HepG2 (cell line): ENCODE measurements around the gene SCAMP3. TPM values are rescaled to one million over a fixed set of nuclear protein-coding genes. Genes with fewer than 3 reads are reported as not detected.

ENCODE experiments used
- ARNT2 ChIP-seq: sonication (generic); formaldehyde crosslinking; IDR thresholded peaks from 2 replicates; pipeline ENCODE4 v1.8.0; 2022; ENCODE audit warnings: mild to moderate bottlenecking, low read depth, missing genetic modification reagents, moderate library complexity
- ARNTL ChIP-seq: sonication (generic); formaldehyde crosslinking; IDR thresholded peaks from 2 replicates; pipeline ENCODE4 v1.4.0; 2020; ENCODE audit warnings: mild to moderate bottlenecking, missing genetic modification reagents
- DR1 ChIP-seq: sonication (generic); formaldehyde crosslinking; IDR thresholded peaks from 2 replicates; pipeline ENCODE4 v1.8.0; 2021; ENCODE audit warnings: mild to moderate bottlenecking, missing genetic modification reagents, inconsistent platforms
- HOXA7 ChIP-seq: sonication (generic); formaldehyde crosslinking; IDR thresholded peaks from 2 replicates; pipeline ENCODE4 v1.8.1; 2022; ENCODE audit warnings: mild to moderate bottlenecking, missing genetic modification reagents, moderate library complexity
- KAT7 ChIP-seq: IDR thresholded peaks from 2 replicates; pipeline ENCODE4 v1.6.1; 2018; ENCODE audit warnings: borderline replicate concordance, missing compliant biosample characterization
- NFYB ChIP-seq: sonication (generic); formaldehyde crosslinking; IDR thresholded peaks from 2 replicates; pipeline ENCODE4 v1.4.0; 2020; ENCODE audit warnings: missing genetic modification reagents
- PAWR ChIP-seq: sonication (generic); formaldehyde crosslinking; IDR thresholded peaks from 2 replicates; pipeline ENCODE4 v1.4.0; 2020; ENCODE audit warnings: missing genetic modification reagents, mild to moderate bottlenecking, borderline replicate concordance
- SALL2 ChIP-seq: sonication (generic); formaldehyde crosslinking; IDR thresholded peaks from 2 replicates; pipeline ENCODE4 v1.8.1; 2023; ENCODE audit warnings: mild to moderate bottlenecking, missing genetic modification reagents, inconsistent platforms
- TAF1 ChIP-seq: sonication (generic); formaldehyde crosslinking; IDR thresholded peaks from 2 replicates; pipeline ENCODE4 v1.4.0; 2020; ENCODE audit warnings: missing genetic modification reagents
- YEATS4 ChIP-seq: sonication (generic); formaldehyde crosslinking; IDR thresholded peaks from 2 replicates; pipeline ENCODE4 v1.4.0; 2020; ENCODE audit warnings: missing genetic modification reagents, borderline replicate concordance
- ZFY ChIP-seq: sonication (generic); formaldehyde crosslinking; IDR thresholded peaks from 2 replicates; pipeline ENCODE4 v1.4.0; 2020; ENCODE audit warnings: missing genetic modification reagents
- ZNF775 ChIP-seq: sonication (generic); formaldehyde crosslinking; IDR thresholded peaks from 2 replicates; pipeline ENCODE4 v1.4.0; 2020; ENCODE audit warnings: missing genetic modification reagents, mild to moderate bottlenecking, moderate library complexity, borderline replicate concordance
- polyA plus RNA-seq, 8 experiments: library from polyadenylated mRNA; depleted of rRNA in 3 of 8; stranded (reverse) in 7 of 8; unstranded in 1 of 8; fragments of >200 nt; fragmentation: Illumina TruSeq in 4 of 8; extraction: Trizol in 4 of 8; gene quantifications; 2 replicates each; pipeline versions ENCODE4 v1.2.1 to v1.2.3, GENCODE V29; 2011 to 2016; ENCODE audit warnings: low read depth in 4 of 8, missing spikeins in 1 of 8, mixed read lengths in 1 of 8; ENCODE audit not compliant: insufficient read depth in 1 of 8
- total RNA-seq, 5 experiments: library from RNA; depleted of rRNA; stranded (reverse); fragments of >200 nt; fragmentation: Illumina TruSeq; extraction: Trizol; gene quantifications; 2 replicates each; pipeline ENCODE4 v1.2.3, GENCODE V29; 2016; ENCODE audit warnings: low read depth in 1 of 5
- TF ChIP-seq, protein P1 (sequence below): sonication (generic); formaldehyde crosslinking; IDR thresholded peaks from 2 replicates; pipeline ENCODE4 v1.9.0; 2021; ENCODE audit warnings: mild to moderate bottlenecking, missing genetic modification reagents
- TF ChIP-seq, protein P2 (sequence below): IDR thresholded peaks from 2 replicates; pipeline ENCODE4 v1.6.1; 2016; ENCODE audit warnings: low read depth, borderline replicate concordance
- TF ChIP-seq, protein P3 (sequence below): IDR thresholded peaks from 2 replicates; pipeline ENCODE4 v1.6.1; 2016; ENCODE audit warnings: low read depth
- TF ChIP-seq, protein P4 (sequence below): sonication (generic); formaldehyde crosslinking; IDR thresholded peaks from 2 replicates; pipeline ENCODE4 v1.5.1; 2020; ENCODE audit warnings: missing genetic modification reagents, mild to moderate bottlenecking, borderline replicate concordance
- TF ChIP-seq, protein P5 (sequence below): sonication (generic); formaldehyde crosslinking; IDR thresholded peaks from 2 replicates; pipeline ENCODE4 v1.4.0; 2020; ENCODE audit warnings: missing genetic modification reagents

SCAMP3 gene
- total and polyA plus RNA-seq, 2 of the 13 experiments (the other 11 are each of a cell fraction or from before 2014, with no cell fraction given), result 46.8 to 83.3 TPM

DNA sequence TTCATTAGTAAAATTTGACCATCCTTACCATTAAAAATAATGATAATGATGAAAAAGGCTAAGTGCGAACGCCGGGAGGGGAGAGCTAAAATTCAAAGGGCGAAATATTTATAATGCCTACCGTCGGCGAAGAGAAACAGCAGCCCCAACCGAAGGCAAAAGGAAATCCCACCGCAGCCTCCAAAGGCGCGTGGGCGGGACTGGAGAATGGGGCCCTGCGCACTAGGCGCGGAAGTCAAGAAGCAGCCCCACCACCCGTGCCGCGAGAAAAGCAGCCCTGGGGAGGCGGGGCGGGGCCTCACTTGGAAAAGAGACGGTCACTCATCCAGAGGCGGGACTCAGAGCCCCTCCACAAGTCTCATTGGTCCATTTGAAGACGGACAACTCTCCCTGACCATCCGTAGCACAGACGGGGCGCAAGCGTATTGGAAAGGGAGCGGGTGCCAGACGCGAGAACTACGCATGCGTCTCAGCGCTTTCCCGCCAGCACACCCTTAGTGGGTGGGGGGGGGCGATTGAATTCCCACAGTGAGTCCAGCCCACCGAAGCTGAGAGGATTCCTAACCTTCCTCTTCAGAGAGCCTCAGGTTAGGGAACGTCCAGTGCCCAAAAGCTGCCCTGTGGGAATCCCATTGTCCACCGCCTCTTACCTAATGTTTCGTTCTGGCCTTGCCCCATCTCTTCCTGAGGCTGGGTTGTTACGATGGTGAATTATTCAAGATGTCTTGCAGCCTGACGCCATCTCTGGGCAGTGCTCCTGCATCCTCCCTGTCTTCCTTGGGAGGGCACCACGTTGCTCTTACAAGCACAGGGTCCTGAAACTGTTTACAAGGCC is 34.7 kb downstream of the SCAMP3 start (continued):
- TF ChIP-seq, protein P1, sequence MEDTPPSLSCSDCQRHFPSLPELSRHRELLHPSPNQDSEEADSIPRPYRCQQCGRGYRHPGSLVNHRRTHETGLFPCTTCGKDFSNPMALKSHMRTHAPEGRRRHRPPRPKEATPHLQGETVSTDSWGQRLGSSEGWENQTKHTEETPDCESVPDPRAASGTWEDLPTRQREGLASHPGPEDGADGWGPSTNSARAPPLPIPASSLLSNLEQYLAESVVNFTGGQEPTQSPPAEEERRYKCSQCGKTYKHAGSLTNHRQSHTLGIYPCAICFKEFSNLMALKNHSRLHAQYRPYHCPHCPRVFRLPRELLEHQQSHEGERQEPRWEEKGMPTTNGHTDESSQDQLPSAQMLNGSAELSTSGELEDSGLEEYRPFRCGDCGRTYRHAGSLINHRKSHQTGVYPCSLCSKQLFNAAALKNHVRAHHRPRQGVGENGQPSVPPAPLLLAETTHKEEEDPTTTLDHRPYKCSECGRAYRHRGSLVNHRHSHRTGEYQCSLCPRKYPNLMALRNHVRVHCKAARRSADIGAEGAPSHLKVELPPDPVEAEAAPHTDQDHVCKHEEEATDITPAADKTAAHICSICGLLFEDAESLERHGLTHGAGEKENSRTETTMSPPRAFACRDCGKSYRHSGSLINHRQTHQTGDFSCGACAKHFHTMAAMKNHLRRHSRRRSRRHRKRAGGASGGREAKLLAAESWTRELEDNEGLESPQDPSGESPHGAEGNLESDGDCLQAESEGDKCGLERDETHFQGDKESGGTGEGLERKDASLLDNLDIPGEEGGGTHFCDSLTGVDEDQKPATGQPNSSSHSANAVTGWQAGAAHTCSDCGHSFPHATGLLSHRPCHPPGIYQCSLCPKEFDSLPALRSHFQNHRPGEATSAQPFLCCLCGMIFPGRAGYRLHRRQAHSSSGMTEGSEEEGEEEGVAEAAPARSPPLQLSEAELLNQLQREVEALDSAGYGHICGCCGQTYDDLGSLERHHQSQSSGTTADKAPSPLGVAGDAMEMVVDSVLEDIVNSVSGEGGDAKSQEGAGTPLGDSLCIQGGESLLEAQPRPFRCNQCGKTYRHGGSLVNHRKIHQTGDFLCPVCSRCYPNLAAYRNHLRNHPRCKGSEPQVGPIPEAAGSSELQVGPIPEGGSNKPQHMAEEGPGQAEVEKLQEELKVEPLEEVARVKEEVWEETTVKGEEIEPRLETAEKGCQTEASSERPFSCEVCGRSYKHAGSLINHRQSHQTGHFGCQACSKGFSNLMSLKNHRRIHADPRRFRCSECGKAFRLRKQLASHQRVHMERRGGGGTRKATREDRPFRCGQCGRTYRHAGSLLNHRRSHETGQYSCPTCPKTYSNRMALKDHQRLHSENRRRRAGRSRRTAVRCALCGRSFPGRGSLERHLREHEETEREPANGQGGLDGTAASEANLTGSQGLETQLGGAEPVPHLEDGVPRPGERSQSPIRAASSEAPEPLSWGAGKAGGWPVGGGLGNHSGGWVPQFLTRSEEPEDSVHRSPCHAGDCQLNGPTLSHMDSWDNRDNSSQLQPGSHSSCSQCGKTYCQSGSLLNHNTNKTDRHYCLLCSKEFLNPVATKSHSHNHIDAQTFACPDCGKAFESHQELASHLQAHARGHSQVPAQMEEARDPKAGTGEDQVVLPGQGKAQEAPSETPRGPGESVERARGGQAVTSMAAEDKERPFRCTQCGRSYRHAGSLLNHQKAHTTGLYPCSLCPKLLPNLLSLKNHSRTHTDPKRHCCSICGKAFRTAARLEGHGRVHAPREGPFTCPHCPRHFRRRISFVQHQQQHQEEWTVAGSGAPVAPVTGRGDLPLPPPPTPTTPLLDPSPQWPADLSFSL (CRISPR knock-in tag), result no peak
- 0 out of 2 replicates have a peak, but pooled peaks have one; percentile 55 for TF ChIP-seq SALL2 (CRISPR knock-in tag)
- TF ChIP-seq ARNTL, result peak; percentile 32; the same call in 1 of the 2 replicates
- TF ChIP-seq, protein P2, sequence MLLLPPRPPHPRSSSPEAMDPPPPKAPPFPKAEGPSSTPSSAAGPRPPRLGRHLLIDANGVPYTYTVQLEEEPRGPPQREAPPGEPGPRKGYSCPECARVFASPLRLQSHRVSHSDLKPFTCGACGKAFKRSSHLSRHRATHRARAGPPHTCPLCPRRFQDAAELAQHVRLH (CRISPR knock-in tag), result 0 out of 2 replicates have a peak, but pooled peaks have one; percentile 34
- TF ChIP-seq, protein P3, sequence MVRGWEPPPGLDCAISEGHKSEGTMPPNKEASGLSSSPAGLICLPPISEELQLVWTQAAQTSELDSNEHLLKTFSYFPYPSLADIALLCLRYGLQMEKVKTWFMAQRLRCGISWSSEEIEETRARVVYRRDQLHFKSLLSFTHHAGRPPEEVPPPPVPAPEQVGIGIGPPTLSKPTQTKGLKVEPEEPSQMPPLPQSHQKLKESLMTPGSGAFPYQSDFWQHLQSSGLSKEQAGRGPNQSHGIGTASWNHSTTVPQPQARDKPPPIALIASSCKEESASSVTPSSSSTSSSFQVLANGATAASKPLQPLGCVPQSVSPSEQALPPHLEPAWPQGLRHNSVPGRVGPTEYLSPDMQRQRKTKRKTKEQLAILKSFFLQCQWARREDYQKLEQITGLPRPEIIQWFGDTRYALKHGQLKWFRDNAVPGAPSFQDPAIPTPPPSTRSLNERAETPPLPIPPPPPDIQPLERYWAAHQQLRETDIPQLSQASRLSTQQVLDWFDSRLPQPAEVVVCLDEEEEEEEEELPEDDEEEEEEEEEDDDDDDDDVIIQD, result peak; percentile 17; the same call in 1 of the 2 replicates
- peak; percentile 40; the same call in 1 of the 2 replicates for TF ChIP-seq ZFY (CRISPR knock-in tag)
- TF ChIP-seq NFYB (CRISPR knock-in tag), result peak; percentile 95
- no peak for TF ChIP-seq HOXA7
- peak; percentile 68; the same call in 1 of the 2 replicates for TF ChIP-seq TAF1 (CRISPR knock-in tag)
- peak; percentile 94 for TF ChIP-seq DR1 (CRISPR knock-in tag)
- no peak for TF ChIP-seq PAWR (CRISPR knock-in tag)
- peak; percentile 64; the same call in 1 of the 2 replicates for TF ChIP-seq ARNT2 (CRISPR knock-in tag)
- no peak for TF ChIP-seq ZNF775 (CRISPR knock-in tag)
- TF ChIP-seq KAT7 (CRISPR knock-in tag), result 0 out of 2 replicates have a peak, but pooled peaks have one; percentile 29
- TF ChIP-seq, protein P4, sequence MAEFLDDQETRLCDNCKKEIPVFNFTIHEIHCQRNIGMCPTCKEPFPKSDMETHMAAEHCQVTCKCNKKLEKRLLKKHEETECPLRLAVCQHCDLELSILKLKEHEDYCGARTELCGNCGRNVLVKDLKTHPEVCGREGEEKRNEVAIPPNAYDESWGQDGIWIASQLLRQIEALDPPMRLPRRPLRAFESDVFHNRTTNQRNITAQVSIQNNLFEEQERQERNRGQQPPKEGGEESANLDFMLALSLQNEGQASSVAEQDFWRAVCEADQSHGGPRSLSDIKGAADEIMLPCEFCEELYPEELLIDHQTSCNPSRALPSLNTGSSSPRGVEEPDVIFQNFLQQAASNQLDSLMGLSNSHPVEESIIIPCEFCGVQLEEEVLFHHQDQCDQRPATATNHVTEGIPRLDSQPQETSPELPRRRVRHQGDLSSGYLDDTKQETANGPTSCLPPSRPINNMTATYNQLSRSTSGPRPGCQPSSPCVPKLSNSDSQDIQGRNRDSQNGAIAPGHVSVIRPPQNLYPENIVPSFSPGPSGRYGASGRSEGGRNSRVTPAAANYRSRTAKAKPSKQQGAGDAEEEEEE (CRISPR knock-in tag), result no peak
- TF ChIP-seq, protein P5, sequence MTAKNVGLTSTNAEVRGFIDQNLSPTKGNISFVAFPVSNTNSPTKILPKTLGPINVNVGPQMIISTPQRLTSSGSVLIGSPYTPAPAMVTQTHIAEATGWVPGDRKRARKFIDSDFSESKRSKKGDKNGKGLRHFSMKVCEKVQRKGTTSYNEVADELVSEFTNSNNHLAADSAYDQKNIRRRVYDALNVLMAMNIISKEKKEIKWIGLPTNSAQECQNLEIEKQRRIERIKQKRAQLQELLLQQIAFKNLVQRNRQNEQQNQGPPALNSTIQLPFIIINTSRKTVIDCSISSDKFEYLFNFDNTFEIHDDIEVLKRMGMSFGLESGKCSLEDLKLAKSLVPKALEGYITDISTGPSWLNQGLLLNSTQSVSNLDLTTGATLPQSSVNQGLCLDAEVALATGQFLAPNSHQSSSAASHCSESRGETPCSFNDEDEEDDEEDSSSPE (CRISPR knock-in tag), result peak; percentile 98
- TF ChIP-seq YEATS4, result peak; percentile 47; the same call in 1 of the 2 replicates
